ENCODE measurements around the gene SLC39A11. TPM values are rescaled to one million over a fixed set of nuclear protein-coding genes. Genes with fewer than 3 reads are reported as not detected.
"Not testable (repeated sequence)": the region's sequence is repeated elsewhere in the genome, so short reads cannot be mapped to it uniquely, and the experiment has no call there.

Gene SLC39A11
- total and polyA plus RNA-seq, 5 donors from 2014 or later: 9.3 to 32.2 (median 11.9) TPM

DNA sequence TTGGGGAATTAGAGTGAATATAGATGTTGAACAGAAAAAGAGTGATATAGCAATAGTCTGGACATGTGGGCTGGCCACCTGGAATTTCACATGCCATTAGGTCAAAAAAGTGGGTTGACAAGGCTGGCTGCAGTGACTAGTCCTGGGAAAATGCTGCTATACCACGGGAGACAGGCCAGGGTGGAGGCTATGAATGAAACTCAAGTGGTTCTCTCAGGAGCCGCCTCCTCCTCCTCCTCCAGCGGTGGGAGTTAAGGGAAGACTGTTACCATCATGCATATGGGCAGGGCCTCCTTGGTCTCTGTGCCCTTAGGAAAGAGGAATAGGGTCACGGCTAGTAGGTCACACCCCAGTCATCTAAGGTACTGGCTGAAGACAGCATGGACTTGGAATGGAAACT lies 448.0 kb downstream of the SLC39A11 start:
- no peak overlapping the region for H3K4me3 Mint-ChIP-seq
- H3K9me3 ChIP-seq (ENCODE audit: control insufficient read depth in 2 of 2, low read length in 2 of 2): no peaks in the 10 kb centered on the region
- H3K4me1 ChIP-seq (ENCODE audit: control insufficient read depth, insufficient read depth, low read length, poor library complexity, severe bottlenecking): no peaks in the 10 kb centered on the region
- H3K36me3 ChIP-seq (ENCODE audit: control insufficient read depth, insufficient read depth, low read length): peaks cover 3% of the 10 kb centered on the region
- DNase-seq (no peak), ATAC-seq (ENCODE audit: low read depth in 2 of 2) (no peak)
- H3K27me3 Mint-ChIP-seq: no peaks in the 10 kb centered on the region
- no peaks in the 10 kb centered on the region for H3K4me1 Mint-ChIP-seq
- H3K27ac ChIP-seq (ENCODE audit: insufficient read depth, low read length, poor library complexity, severe bottlenecking): no peak overlapping the region
- H3K4me3 ChIP-seq (ENCODE audit: low read depth, low read length): no peak overlapping the region
- peaks cover 18% of the 10 kb centered on the region for H3K36me3 Mint-ChIP-seq
- H3K27ac Mint-ChIP-seq: no peak overlapping the region
- no peaks in the 10 kb centered on the region for H3K27me3 ChIP-seq (ENCODE audit: control insufficient read depth, insufficient read depth, low read length)
- H3K9me3 Mint-ChIP-seq: peaks cover 0 to 3% (median 0%) of the 10 kb centered on the region in 7 donors

DNA sequence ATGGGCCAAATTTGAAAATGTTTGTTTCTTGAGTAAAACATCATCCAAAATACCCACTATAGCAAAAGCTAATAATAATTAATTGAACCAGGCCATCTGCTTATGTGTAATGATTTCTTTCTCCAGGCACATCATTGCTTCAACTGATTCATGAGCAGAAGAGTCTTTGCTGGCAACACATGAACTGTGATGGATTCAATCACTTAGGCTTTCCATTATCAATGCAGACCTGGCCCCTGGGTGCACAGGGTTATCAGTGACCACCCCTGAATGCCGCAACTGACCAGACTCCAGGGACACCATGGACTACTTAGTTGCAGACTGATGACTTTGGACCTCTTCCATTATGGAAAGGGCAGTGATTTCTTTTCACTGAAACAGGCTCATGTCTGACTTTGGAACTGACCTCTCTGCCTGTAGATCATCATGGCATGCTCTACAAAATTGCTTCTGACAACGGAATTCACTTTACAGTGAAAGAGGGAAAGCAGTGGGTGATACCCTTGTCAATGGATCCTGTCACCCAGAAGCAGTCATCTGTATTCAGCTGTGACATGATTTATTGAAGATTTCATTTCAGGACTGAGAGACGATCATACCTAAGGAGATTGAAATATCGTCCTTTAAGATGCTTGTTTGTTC lies 448.8 kb downstream of the SLC39A11 start:
- Histone ChIP-seq H3K4me1 (ENCODE audit: control insufficient read depth, insufficient read depth, low read length, poor library complexity, severe bottlenecking) (no peaks in the 10 kb centered on the region), H3K4me3 (ENCODE audit: low read depth, low read length) (no peak overlapping the region), H3K9me3 (ENCODE audit: control insufficient read depth in 2 of 2, low read length in 2 of 2) (no peaks in the 10 kb centered on the region), H3K36me3 (ENCODE audit: control insufficient read depth, insufficient read depth, low read length) (peaks cover 3% of the 10 kb centered on the region), H3K27ac (ENCODE audit: insufficient read depth, low read length, poor library complexity, severe bottlenecking) (no peak overlapping the region), H3K27me3 (ENCODE audit: control insufficient read depth, insufficient read depth, low read length) (no peaks in the 10 kb centered on the region)
- Mint-ChIP-seq H3K36me3 (peaks cover 18% of the 10 kb centered on the region), H3K27me3 (no peaks in the 10 kb centered on the region), H3K4me3 (no peak overlapping the region), H3K27ac (no peak overlapping the region), H3K4me1 (no peaks in the 10 kb centered on the region), H3K9me3 (peaks cover 0 to 3% (median 0%) of the 10 kb centered on the region in 7 donors)
- no peak for ATAC-seq (ENCODE audit: low read depth in 2 of 2)
- DNase-seq: no peak

DNA sequence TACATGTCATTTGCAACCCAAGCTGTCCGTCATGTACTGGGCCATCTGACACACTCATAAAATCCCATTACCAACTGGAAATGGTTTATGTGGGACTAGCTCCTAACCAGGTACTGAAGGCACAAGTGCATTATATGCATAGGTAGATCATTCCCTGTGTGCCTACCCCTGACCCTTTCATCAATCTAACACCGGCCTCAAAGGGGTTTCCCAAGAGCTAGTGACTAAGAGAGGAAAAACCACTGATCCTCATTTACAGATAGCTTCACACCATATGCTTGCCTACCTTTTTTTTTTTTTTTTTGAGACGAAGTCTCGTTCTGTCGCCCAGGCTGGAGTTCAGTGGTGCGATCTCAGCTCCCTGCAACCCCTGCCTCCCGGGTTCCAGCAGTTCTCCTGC lies 449.8 kb downstream of the SLC39A11 start:
- H3K4me1 ChIP-seq (ENCODE audit: control insufficient read depth, insufficient read depth, low read length, poor library complexity, severe bottlenecking): no peaks in the 10 kb centered on the region
- H3K4me1 Mint-ChIP-seq: no peaks in the 10 kb centered on the region

DNA sequence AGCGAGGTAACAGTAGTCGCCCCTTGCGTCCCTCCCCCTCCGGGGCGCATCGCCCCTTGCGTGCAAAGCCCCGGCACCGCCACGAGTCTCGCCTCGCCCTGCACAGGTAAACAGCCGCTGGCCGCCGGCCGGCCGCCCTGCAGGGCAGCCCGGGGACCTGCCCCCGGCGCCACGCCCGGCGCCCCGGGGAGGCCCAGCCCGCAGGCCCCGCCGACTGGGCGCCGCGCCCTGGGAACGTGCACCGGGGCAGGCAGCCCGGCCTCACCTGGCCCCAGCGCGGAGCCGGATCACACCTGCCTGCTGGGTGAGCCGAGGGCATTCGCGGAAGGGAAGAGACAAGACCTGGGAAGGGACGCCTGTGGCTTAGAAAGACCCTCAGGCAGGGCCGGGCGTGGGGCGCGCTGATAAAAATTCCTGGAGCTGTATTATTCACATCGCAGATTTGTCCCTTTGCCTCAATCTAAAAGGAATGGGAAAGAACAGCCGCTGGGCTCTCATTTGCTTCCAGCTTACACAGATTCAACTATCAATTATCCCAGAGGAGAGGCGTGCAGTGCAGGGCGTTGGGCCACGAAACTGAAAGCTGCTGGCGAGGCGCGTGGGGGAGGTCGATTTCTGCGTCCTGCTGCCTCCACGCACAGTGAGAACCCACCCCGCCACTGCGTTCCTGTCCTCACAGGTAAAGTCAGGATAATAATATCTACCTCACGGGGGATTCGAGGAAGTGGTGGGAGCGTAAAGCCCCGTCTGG lies 451.9 kb downstream of the SLC39A11 start:
- H3K9me3 Mint-ChIP-seq: peaks cover 0 to 2% (median 0%) of the 10 kb centered on the region in 7 donors

More for the DNA sequence above, 449.8 kb downstream of the SLC39A11 start:
- peaks cover 3% of the 10 kb centered on the region for H3K36me3 ChIP-seq (ENCODE audit: control insufficient read depth, insufficient read depth, low read length)
- Mint-ChIP-seq H3K27me3 (no peaks in the 10 kb centered on the region), H3K36me3 (peaks cover 12% of the 10 kb centered on the region), H3K9me3 (peaks cover 0 to 3% (median 0%) of the 10 kb centered on the region in 7 donors), H3K4me3 (no peak overlapping the region), H3K27ac (no peak overlapping the region)
- H3K27me3 ChIP-seq (ENCODE audit: control insufficient read depth, insufficient read depth, low read length): no peaks in the 10 kb centered on the region
- no peak overlapping the region for H3K4me3 ChIP-seq (ENCODE audit: low read depth, low read length)
- ATAC-seq (ENCODE audit: low read depth in 2 of 2): no peak
- H3K27ac ChIP-seq (ENCODE audit: insufficient read depth, low read length, poor library complexity, severe bottlenecking): no peak overlapping the region
- H3K9me3 ChIP-seq (ENCODE audit: control insufficient read depth in 2 of 2, low read length in 2 of 2): no peaks in the 10 kb centered on the region
- no peak for DNase-seq

DNA sequence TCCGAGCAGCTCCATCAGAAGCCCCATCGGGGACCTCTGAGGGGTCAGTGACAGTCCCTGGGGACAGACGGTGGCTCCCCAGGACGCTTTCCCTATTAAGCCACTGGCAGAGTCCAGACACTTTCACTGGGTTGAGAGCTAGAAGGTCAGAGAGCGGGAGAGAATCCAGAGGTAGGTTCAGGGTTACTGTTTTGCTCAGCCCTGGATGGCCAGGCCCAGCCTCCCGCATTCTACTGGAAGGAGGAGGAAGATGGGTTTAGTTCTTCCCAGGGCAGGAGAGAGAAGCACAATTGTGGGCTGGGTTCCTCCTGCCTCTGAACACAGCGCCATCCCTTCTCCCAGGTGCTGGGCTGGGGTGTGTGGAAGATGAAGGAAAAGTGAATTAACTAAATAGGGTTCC lies 452.8 kb downstream of the SLC39A11 start:
- ATAC-seq (ENCODE audit: low read depth in 2 of 2): no peak
- no peaks in the 10 kb centered on the region for H3K27me3 ChIP-seq (ENCODE audit: control insufficient read depth, insufficient read depth, low read length)
- H3K4me3 Mint-ChIP-seq: no peak overlapping the region
- no peaks in the 10 kb centered on the region for H3K9me3 ChIP-seq (ENCODE audit: control insufficient read depth in 2 of 2, low read length in 2 of 2)
- H3K27ac ChIP-seq (ENCODE audit: insufficient read depth, low read length, poor library complexity, severe bottlenecking): no peak overlapping the region
- H3K4me3 ChIP-seq (ENCODE audit: low read depth, low read length): no peak overlapping the region
- H3K36me3 ChIP-seq (ENCODE audit: control insufficient read depth, insufficient read depth, low read length): no peaks in the 10 kb centered on the region
- DNase-seq: no peak
- peaks cover 6% of the 10 kb centered on the region for H3K27me3 Mint-ChIP-seq
- peaks cover 0 to 7% (median 6%) of the 10 kb centered on the region in 4 donors for H3K4me1 Mint-ChIP-seq
- H3K9me3 Mint-ChIP-seq: peaks cover 0 to 2% (median 0%) of the 10 kb centered on the region in 7 donors
- peaks cover 4% of the 10 kb centered on the region for H3K4me1 ChIP-seq (ENCODE audit: control insufficient read depth, insufficient read depth, low read length, poor library complexity, severe bottlenecking)
- H3K36me3 Mint-ChIP-seq: no peaks in the 10 kb centered on the region
- H3K27ac Mint-ChIP-seq: no peak overlapping the region

More for the DNA sequence above, 451.9 kb downstream of the SLC39A11 start:
- Histone ChIP-seq H3K27ac (ENCODE audit: insufficient read depth, low read length, poor library complexity, severe bottlenecking) (no peak overlapping the region), H3K4me1 (ENCODE audit: control insufficient read depth, insufficient read depth, low read length, poor library complexity, severe bottlenecking) (no peaks in the 10 kb centered on the region), H3K36me3 (ENCODE audit: control insufficient read depth, insufficient read depth, low read length) (no peaks in the 10 kb centered on the region), H3K27me3 (ENCODE audit: control insufficient read depth, insufficient read depth, low read length) (no peaks in the 10 kb centered on the region), H3K4me3 (ENCODE audit: low read depth, low read length) (no peak overlapping the region), H3K9me3 (ENCODE audit: control insufficient read depth in 2 of 2, low read length in 2 of 2) (no peaks in the 10 kb centered on the region)
- DNase-seq (no peak), ATAC-seq (ENCODE audit: low read depth in 2 of 2) (no peak)
- H3K4me1 Mint-ChIP-seq: no peaks in the 10 kb centered on the region
- no peaks in the 10 kb centered on the region for H3K27me3 Mint-ChIP-seq
- no peak overlapping the region for H3K27ac Mint-ChIP-seq
- H3K4me3 Mint-ChIP-seq: no peak overlapping the region
- peaks cover under 1% of the 10 kb centered on the region for H3K36me3 Mint-ChIP-seq

DNA sequence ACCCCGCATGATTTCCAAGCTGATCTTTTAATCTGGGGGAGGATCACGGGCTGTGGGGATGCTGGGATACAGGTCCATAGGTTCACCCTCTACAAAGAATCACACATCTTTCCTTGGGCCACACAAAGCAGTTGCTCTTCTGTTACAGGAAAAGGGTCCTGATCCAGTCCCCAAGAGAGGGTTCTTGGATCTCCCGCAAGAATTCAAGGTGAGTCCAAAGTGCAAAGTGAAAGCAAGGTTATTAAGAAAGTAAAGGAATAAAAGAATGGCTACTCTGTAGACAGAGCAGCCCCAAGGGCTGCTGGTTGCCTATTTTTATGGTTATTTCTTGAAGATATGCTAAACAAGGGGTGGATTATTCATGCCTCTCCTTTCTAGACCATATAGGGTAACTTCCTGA lies 453.6 kb downstream of the SLC39A11 start:
- not testable (repeated sequence) for H3K27ac Mint-ChIP-seq

DNA sequence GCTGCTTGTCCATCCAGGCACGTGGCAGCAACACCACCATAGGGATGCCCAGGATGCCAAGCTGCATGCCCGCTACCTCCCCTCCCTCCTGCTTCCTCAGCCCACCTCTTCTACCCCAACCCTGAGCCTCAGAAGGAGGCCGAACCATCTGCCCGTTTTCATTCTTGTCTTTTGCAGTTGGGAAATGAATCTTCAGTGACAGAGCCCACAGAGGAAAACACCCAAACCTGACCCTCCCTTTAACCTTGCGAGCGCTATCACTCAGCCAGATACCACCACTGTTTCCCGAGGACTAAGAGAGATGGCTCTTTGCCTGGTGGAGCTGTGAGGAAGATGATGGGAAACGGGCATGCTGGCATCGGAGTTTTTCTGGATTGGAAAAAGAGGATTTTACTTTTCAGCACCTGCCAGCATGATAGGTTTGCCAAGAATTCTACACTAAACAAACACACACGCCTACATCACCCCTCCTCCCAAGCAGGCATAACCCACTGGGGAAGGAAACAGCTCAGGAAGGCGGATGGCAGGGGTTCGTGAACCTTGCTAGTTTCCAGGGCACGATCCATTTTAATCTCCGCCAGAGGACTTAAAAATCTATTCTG lies 457.4 kb downstream of the SLC39A11 start:
- ATAC-seq (ENCODE audit: low read depth in 2 of 2) (no peak), DNase-seq (no peak)
- no peaks in the 10 kb centered on the region for H3K9me3 Mint-ChIP-seq
- Histone ChIP-seq H3K4me1 (ENCODE audit: control insufficient read depth, insufficient read depth, low read length, poor library complexity, severe bottlenecking) (peaks cover 7% of the 10 kb centered on the region), H3K9me3 (ENCODE audit: control insufficient read depth in 2 of 2, low read length in 2 of 2) (no peaks in the 10 kb centered on the region), H3K4me3 (ENCODE audit: low read depth, low read length) (no peak overlapping the region), H3K27me3 (ENCODE audit: control insufficient read depth, insufficient read depth, low read length) (no peaks in the 10 kb centered on the region), H3K36me3 (ENCODE audit: control insufficient read depth, insufficient read depth, low read length) (no peaks in the 10 kb centered on the region), H3K27ac (ENCODE audit: insufficient read depth, low read length, poor library complexity, severe bottlenecking) (no peak overlapping the region)
- H3K27ac Mint-ChIP-seq: peak overlapping the region in 1 of 3 donors; percentile 21
- H3K27me3 Mint-ChIP-seq: peaks cover 6% of the 10 kb centered on the region
- no peaks in the 10 kb centered on the region for H3K36me3 Mint-ChIP-seq
- H3K4me3 Mint-ChIP-seq: no peak overlapping the region
- peaks cover 0 to 11% (median 9%) of the 10 kb centered on the region in 4 donors for H3K4me1 Mint-ChIP-seq

More for the DNA sequence above, 453.6 kb downstream of the SLC39A11 start:
- H3K36me3 ChIP-seq (ENCODE audit: control insufficient read depth, insufficient read depth, low read length); H3K27me3 ChIP-seq (ENCODE audit: control insufficient read depth, insufficient read depth, low read length); H3K36me3 Mint-ChIP-seq; H3K4me3 Mint-ChIP-seq; H3K4me1 ChIP-seq (ENCODE audit: control insufficient read depth, insufficient read depth, low read length, poor library complexity, severe bottlenecking); ATAC-seq (ENCODE audit: low read depth in 2 of 2); H3K4me3 ChIP-seq (ENCODE audit: low read depth, low read length); H3K27me3 Mint-ChIP-seq; H3K9me3 Mint-ChIP-seq; H3K9me3 ChIP-seq (ENCODE audit: control insufficient read depth in 2 of 2, low read length in 2 of 2); DNase-seq; H3K27ac ChIP-seq (ENCODE audit: insufficient read depth, low read length, poor library complexity, severe bottlenecking): not testable (repeated sequence)
- peaks cover 0 to 11% (median 9%) of the 10 kb centered on the region in 4 donors for H3K4me1 Mint-ChIP-seq

All from CD4-positive, CD25-positive, alpha-beta regulatory T cell (primary cell).